Adipocyte (in vitro differentiated cells): ENCODE data around the gene LRRC3.

Source experiments
- DNase-seq: peaks from one replicate; pipeline ENCODE4 v3.0.0-alpha.2; 2015; ENCODE audit warnings: low read depth
- H3K27me3 ChIP-seq: replicated peaks from 2 replicates; pipeline ENCODE4 v1.7.0; 2013; ENCODE audit warnings: mild to moderate bottlenecking, low read length, moderate library complexity; ENCODE audit not compliant: control insufficient read depth, insufficient read depth
- H3K36me3 ChIP-seq: 2 replicates; pipeline ENCODE4 v1.7.0; 2013; ENCODE audit warnings: low read length, mild to moderate bottlenecking, moderate library complexity; ENCODE audit not compliant: control insufficient read depth, insufficient read depth, severe bottlenecking
- H3K4me1 ChIP-seq: 2 replicates; pipeline ENCODE4 v1.7.0; 2013; ENCODE audit warnings: mild to moderate bottlenecking, low read length, moderate library complexity; ENCODE audit not compliant: control insufficient read depth, insufficient read depth
- H3K4me3 ChIP-seq: 2 replicates; pipeline ENCODE4 v1.7.0; 2013; ENCODE audit warnings: mild to moderate bottlenecking, low read length, moderate library complexity
- H3K9ac ChIP-seq: 2 replicates; pipeline ENCODE4 v1.7.0; 2013; ENCODE audit warnings: mild to moderate bottlenecking, low read length, moderate library complexity
- H3K9me3 ChIP-seq: 2 replicates; pipeline ENCODE4 v1.7.0; 2013; ENCODE audit warnings: mild to moderate bottlenecking, low read length, moderate library complexity; ENCODE audit not compliant: control insufficient read depth

Gene LRRC3

DNA sequence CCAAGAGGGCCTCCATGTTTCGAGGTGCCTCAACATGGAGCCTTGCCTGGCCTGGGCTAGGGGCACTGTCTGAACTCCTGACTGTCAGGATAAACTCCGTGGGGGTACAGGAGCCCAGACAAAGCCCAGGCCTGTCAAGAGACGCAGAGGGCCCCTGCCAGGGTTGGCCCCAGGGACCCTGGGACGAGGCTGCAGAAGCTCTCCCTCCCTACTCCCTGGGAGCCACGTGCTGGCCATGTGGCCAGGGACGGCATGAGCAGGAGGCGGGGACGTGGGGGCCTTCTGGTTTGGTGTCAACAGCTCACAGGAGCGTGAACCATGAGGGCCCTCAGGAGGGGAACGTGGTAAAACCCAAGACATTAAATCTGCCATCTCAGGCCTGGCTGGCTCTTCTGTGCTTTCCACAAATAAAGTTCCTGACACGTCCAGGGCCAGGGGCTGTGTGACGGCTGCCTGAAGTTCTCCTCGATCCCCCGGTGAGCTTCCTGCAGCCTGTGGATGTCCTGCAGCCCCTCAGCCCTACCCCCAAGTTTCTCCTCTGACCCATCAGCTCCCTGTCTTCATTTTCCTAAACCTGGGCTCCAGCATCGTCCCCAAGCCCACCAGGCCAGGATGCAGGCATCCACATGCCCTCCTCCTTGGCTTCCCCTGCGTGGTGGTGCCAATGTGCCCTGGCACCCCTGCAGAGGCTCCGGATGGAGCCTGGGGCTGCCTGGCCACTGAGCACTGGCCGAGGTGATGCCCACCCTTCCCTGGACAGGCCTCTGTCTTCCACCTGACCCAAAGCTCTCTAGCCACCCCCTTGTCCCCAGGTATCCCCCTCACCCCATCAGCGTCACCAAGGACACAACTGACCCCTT lies 12.8 kb upstream of the LRRC3 start:
- DNase-seq, result no peak
- peaks cover 55% of the 10 kb centered on the region for H3K27me3 ChIP-seq
- H3K4me1 ChIP-seq, result no peaks in the 10 kb centered on the region
- no peak overlapping the region for H3K4me3 ChIP-seq
- no peak overlapping the region for H3K9ac ChIP-seq
- H3K9me3 ChIP-seq, result no peaks in the 10 kb centered on the region
- no peaks in the 10 kb centered on the region for H3K36me3 ChIP-seq

GRCh38 chr21:44443291-44443890 lies 11.9 kb upstream of the LRRC3 start:
- no peaks in the 10 kb centered on the region for H3K4me1 ChIP-seq

DNA sequence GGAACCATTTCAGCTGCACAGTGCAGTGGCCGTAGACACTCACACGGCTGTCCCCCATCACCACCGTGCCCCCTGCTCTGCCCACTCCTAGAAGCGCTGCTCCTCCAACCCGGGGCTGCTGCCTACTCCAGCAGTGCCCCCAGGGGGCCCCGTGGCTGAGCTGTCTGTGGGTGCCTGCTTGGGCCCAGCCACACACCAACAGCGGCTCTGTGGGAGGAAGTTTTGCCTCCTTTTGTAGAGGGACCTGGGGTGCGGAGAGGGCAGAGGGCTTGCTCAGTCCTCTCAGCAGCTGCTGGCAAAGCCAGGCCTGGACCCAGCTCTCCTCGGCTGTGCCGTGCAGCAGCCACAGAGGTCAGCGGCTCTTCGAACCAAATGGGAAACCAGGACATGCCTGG lies 11.4 kb upstream of the LRRC3 start:
- no peak for DNase-seq
- peaks cover 62% of the 10 kb centered on the region for H3K27me3 ChIP-seq

More at GRCh38 chr21:44443291-44443890, 11.9 kb upstream of the LRRC3 start:
- Histone ChIP-seq H3K27me3 (peaks cover 58% of the 10 kb centered on the region), H3K36me3 (no peaks in the 10 kb centered on the region), H3K9ac (no peak overlapping the region), H3K4me3 (no peak overlapping the region), H3K9me3 (no peaks in the 10 kb centered on the region)
- no peak for DNase-seq

DNA sequence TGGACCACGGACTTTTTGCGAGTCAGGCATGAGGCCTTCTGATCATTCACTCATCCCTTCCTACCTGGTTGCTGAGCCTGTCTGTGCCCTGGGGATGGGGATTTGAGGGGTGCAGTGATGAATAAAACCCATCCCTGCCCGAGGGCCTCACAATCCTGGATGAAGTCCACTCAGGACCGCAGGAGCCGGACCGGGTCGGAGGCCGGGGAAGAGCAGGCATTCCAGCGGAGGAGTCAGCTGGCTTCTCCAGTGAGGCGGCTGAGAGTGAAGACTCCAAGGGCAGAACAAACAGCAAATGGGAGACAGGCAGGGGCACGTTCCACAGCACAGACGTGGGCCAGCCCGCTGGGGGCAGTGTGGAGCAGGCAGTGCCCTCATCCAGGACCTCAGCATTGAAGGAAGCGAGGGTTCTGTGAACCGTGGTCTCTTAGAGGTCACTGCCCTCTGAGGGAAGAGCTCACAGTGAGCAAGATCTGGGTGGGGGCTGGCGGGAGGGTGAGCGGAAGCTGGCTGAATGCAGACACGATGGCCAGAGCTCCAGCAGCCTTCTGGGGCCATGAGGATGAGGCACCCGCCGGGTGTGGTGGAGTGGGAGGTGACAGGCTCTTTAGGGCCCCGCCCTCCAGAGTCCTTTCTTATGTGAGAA lies 10.9 kb upstream of the LRRC3 start:
- Histone ChIP-seq H3K4me3 (no peak overlapping the region), H3K4me1 (no peaks in the 10 kb centered on the region), H3K27me3 (peaks cover 63% of the 10 kb centered on the region), H3K9ac (no peak overlapping the region), H3K9me3 (no peaks in the 10 kb centered on the region), H3K36me3 (no peaks in the 10 kb centered on the region)
- DNase-seq, result no peak

More for the DNA sequence above, 11.4 kb upstream of the LRRC3 start:
- H3K4me3 ChIP-seq, result no peak overlapping the region
- H3K36me3 ChIP-seq, result no peaks in the 10 kb centered on the region
- no peaks in the 10 kb centered on the region for H3K4me1 ChIP-seq
- no peaks in the 10 kb centered on the region for H3K9me3 ChIP-seq
- no peak overlapping the region for H3K9ac ChIP-seq

- DNase-seq, result no peak
- Histone ChIP-seq H3K9me3 (no peaks in the 10 kb centered on the region), H3K9ac (no peak overlapping the region), H3K27me3 (peaks cover 72% of the 10 kb centered on the region), H3K4me3 (no peak overlapping the region), H3K36me3 (no peaks in the 10 kb centered on the region), H3K4me1 (no peaks in the 10 kb centered on the region)
Observed at GRCh38 chr21:44445145-44445812, 10.0 kb upstream of the LRRC3 start.

DNA sequence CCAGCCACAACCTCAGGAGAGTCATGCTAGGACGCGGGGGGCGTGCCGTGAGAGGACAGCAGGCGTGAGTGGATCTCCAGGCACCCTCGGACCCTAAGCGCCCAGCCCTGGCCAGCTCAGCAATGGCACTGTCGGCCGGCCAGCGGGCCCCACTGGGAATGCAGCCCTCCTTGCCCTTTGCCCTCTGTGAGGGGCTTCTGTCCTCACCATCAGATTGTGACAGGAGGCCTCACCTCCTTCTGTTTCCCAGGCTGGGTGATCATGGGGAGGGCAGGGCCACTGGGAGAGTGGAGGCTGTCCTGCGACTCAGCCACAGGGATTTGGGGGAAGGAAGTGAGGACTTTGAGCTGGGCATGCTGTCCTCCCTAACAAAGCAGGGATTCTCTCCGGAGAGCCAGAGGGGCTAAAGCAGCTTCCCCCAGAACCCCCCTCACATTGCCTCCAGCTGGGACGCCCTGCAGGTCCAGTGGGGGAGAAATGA lies 6.6 kb upstream of the LRRC3 start:
- Histone ChIP-seq H3K9ac (no peak overlapping the region), H3K27me3 (peaks cover 68% of the 10 kb centered on the region), H3K9me3 (peaks cover 7% of the 10 kb centered on the region), H3K4me1 (no peaks in the 10 kb centered on the region), H3K4me3 (no peak overlapping the region), H3K36me3 (no peaks in the 10 kb centered on the region)
- no peak for DNase-seq

- Histone ChIP-seq H3K27me3 (peaks cover 60% of the 10 kb centered on the region), H3K9ac (no peak overlapping the region), H3K4me3 (no peak overlapping the region), H3K36me3 (no peaks in the 10 kb centered on the region), H3K9me3 (peaks cover 15% of the 10 kb centered on the region), H3K4me1 (no peaks in the 10 kb centered on the region)
- DNase-seq, result no peak
Observed at GRCh38 chr21:44449473-44450363, 5.6 kb upstream of the LRRC3 start.

- no peak for DNase-seq
Observed at GRCh38 chr21:44450402-44450801, 4.9 kb upstream of the LRRC3 start.

DNA sequence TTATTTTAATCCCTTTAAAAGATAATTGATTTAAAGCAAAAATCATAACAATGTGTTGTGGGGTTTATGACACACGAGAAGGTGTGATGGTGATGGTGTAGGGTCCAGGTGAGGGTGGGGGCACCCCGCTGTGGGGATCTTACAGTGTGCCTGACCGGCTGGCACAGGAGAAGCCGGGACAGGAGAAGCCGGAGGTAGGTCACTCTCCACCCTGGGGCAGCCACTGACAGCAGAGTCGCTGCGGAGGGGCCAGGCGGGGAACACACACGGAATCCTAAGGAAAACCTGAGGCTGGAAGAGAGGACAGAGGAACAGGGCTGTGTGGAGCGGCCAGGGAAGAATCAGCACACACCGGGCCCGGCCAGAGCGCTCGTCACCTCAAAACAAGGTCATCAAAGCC lies 4.3 kb upstream of the LRRC3 start:
- Histone ChIP-seq H3K4me1 (no peaks in the 10 kb centered on the region), H3K9ac (no peak overlapping the region), H3K9me3 (peaks cover 15% of the 10 kb centered on the region), H3K4me3 (no peak overlapping the region), H3K27me3 (peaks cover 49% of the 10 kb centered on the region), H3K36me3 (no peaks in the 10 kb centered on the region)
- no peak for DNase-seq

More at GRCh38 chr21:44450402-44450801, 4.9 kb upstream of the LRRC3 start:
- Histone ChIP-seq H3K36me3 (no peaks in the 10 kb centered on the region), H3K4me3 (no peak overlapping the region), H3K9me3 (peaks cover 15% of the 10 kb centered on the region), H3K27me3 (peaks cover 53% of the 10 kb centered on the region), H3K9ac (no peak overlapping the region), H3K4me1 (no peaks in the 10 kb centered on the region)

DNA sequence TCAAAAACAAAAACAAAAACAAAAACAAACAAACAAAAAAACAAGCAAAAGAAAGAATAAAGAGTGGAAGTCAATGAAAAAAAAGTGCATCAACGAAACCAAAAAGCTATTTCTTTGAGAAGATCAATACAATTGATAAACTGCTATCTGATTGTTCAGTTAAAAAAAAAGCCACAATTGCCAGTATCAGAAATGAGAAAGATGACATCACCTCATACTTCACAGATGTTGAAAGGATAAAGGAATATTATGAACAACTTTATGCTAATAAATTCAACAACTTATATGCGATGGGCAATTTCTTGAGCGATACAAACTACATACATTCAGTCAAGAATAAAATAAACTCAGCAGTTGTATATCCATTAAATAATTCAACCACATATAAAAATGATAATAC lies 2.2 kb upstream of the LRRC3 start:
- H3K4me1 ChIP-seq, result no peaks in the 10 kb centered on the region
- no peaks in the 10 kb centered on the region for H3K36me3 ChIP-seq
- no peak overlapping the region for H3K9ac ChIP-seq
- DNase-seq, result no peak
- H3K9me3 ChIP-seq, result peaks cover 15% of the 10 kb centered on the region
- no peak overlapping the region for H3K4me3 ChIP-seq
- H3K27me3 ChIP-seq, result peaks cover 34% of the 10 kb centered on the region
